Left ventricle myocardium inferior (tissue), 1 donor: ENCODE measurements around the gene NRROS. TPM values are rescaled to one million over a fixed set of nuclear protein-coding genes. Genes with fewer than 3 reads are reported as not detected.
"Not testable (repeated sequence)": the region's sequence is repeated elsewhere in the genome, so short reads cannot be mapped to it uniquely, and the experiment has no call there.

ENCODE experiments used
- DNase-seq: peaks from one replicate; pipeline ENCODE4 v3.0.0-alpha.2; 2020
- H3K27ac ChIP-seq: fragments of 200-600 bp; replicated peaks from 2 replicates; pipeline ENCODE4 v1.8.0; 2021
- H3K27me3 ChIP-seq: fragments of 200-600 bp; 2 replicates; pipeline ENCODE4 v1.8.0; 2021; ENCODE audit warnings: low read depth
- H3K36me3 ChIP-seq: fragments of 200-600 bp; 2 replicates; pipeline ENCODE4 v1.8.0; 2021
- H3K4me1 ChIP-seq: fragments of 200-600 bp; 2 replicates; pipeline ENCODE4 v1.8.0; 2021
- H3K4me3 ChIP-seq: fragments of 200-600 bp; 2 replicates; pipeline ENCODE4 v1.8.0; 2021; ENCODE audit warnings: mild to moderate bottlenecking, moderate library complexity
- H3K9me3 ChIP-seq: fragments of 200-600 bp; replicated peaks from 2 replicates; pipeline ENCODE4 v1.8.0; 2021
- intact Hi-C: fragments of 100-400 bp; cut with micrococcal nuclease; formaldehyde crosslinking; loops from one replicate; pipeline ENCODE4 v1.11.0; 2022
- long read RNA-seq: library from polyadenylated mRNA; unstranded; transcript quantifications from one replicate; pipeline ENCODE4 v2.0.0, GENCODE V29; 2021
- total RNA-seq: library from RNA; stranded (reverse); fragmentation: NEBNext Ultra II Directional; extraction: Animal tissue kit (Norgen Biotek cat#: 25700); gene quantifications from one replicate; pipeline ENCODE4 v1.2.1, GENCODE V29; 2021
- TF ChIP-seq, protein P1 (sequence below): fragments of 200-600 bp; IDR thresholded peaks from 2 replicates; pipeline ENCODE4 v1.8.0; 2021; ENCODE audit warnings: antibody characterized with exemption, mild to moderate bottlenecking, borderline replicate concordance
- donor health status: DM: no; HTN: yes; CAD: no; lungs with severe emphysema.

NRROS gene
- total RNA-seq = 2.4 TPM
- long read RNA-seq = 0 reads

DNA sequence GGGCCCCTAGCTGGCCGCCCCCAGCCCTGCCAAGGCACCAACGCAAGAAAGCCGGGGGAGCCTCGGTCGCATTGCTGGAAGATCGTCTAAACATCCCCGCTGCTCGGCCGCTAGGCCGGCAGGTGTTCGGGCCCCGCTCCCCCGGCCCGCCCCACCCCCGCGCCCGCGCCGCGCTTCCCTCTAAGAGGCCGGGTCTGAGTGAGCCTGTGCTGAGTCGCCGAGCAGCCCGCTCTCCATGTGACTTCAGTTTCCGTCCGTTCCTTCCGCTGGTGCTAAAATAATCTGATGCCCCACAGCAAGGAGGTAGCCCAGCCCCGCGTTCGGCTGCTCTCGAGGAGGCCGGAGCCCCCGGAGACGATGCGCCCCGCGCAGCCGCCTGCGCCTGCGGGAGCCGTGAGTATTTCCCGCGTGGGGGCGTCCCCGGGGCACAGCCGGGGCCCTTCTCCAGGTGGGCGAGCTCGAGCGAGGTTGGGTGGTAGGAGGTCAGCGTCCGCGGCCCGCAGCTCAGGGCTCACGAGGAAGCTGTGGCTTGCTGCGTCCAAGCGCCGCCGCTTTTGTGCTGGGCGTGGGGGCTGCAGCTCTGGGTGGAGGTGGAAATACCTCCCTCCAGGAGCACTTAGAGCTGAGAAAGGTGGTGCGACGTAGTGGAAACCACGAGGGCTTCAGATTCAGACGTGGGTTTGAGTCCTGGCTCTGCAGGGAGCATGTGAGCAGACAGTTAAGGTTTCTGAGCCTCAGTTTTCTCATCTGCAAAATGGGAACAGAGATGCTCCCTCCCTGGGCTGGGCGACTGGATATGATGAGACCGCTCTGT is at the start of gene NRROS:
TSS of gene NRROS (plus strand) at position 212 of the 814 bp plus-strand sequence. CDS start 14,846 bp downstream, outside the sequence.
- intact Hi-C loops = no loop called here
- H3K27me3 ChIP-seq = peaks cover 17% of the 10 kb centered on the region
- H3K4me1 ChIP-seq = peaks cover 29% of the 10 kb centered on the region
- TF ChIP-seq, protein P1, sequence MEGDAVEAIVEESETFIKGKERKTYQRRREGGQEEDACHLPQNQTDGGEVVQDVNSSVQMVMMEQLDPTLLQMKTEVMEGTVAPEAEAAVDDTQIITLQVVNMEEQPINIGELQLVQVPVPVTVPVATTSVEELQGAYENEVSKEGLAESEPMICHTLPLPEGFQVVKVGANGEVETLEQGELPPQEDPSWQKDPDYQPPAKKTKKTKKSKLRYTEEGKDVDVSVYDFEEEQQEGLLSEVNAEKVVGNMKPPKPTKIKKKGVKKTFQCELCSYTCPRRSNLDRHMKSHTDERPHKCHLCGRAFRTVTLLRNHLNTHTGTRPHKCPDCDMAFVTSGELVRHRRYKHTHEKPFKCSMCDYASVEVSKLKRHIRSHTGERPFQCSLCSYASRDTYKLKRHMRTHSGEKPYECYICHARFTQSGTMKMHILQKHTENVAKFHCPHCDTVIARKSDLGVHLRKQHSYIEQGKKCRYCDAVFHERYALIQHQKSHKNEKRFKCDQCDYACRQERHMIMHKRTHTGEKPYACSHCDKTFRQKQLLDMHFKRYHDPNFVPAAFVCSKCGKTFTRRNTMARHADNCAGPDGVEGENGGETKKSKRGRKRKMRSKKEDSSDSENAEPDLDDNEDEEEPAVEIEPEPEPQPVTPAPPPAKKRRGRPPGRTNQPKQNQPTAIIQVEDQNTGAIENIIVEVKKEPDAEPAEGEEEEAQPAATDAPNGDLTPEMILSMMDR = no peak
- H3K36me3 ChIP-seq = no peaks in the 10 kb centered on the region
- peak; percentile 74 for DNase-seq
- peak within 1 kb of the TSS; percentile 78 for H3K4me3 ChIP-seq
- H3K27ac ChIP-seq = peak within 1 kb of the TSS; percentile 88
- no peaks in the 10 kb centered on the region for H3K9me3 ChIP-seq

DNA sequence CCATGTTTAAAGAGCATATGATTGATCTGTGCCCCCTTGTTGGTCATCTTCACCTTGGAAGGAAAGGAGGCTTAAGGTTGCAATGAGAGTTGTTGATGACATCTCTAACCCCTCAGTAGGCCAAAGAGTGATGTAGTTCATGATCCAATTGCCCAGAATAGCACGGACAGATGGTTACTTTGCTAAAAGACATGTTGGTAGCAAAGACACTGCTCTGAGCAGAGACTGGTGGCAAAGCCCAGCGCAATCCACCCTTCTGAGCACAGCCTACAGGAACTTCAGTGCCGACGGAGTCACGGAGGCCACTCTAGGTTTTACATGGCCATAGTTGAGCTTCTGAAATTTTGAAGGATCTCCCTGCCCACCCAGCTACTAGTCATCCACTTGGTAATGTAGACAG is 49.2 kb upstream of the NRROS start:
- peaks cover 14% of the 10 kb centered on the region for H3K36me3 ChIP-seq
- H3K27me3 ChIP-seq = peaks cover 12% of the 10 kb centered on the region
- TF ChIP-seq, protein P1 = no peak
- no peaks in the 10 kb centered on the region for H3K4me1 ChIP-seq
- intact Hi-C loops = no loop called here
- no peak overlapping the region for H3K4me3 ChIP-seq
- H3K9me3 ChIP-seq = no peaks in the 10 kb centered on the region
- no peak for DNase-seq
- H3K27ac ChIP-seq = no peak overlapping the region

DNA sequence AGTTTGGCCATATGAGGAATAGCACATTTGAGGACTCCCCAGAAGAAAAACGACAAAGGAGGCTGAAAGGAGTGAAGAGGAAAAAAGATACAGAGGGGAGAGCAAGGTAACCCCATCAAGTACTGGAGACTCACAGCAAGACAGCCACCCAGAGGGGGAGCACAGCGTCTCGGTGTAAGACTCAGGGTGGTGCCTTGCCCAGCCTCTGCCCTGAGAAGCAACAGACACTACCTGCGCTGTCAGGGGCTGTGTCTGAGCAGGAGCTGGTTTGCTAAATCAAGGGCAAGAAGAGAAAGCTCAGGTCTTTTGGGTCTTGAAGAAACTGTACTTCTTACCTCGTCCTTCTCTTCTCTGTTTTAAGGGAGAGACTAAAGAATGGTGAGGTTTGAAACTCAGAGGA is 43.1 kb upstream of the NRROS start:
- no peaks in the 10 kb centered on the region for H3K36me3 ChIP-seq
- TF ChIP-seq, protein P1 = no peak
- peaks cover 39% of the 10 kb centered on the region for H3K27me3 ChIP-seq
- intact Hi-C loops = no loop called here
- H3K9me3 ChIP-seq = no peaks in the 10 kb centered on the region
- H3K4me1 ChIP-seq = no peaks in the 10 kb centered on the region
- H3K4me3 ChIP-seq = no peak overlapping the region
- DNase-seq = no peak
- H3K27ac ChIP-seq = no peak overlapping the region

DNA sequence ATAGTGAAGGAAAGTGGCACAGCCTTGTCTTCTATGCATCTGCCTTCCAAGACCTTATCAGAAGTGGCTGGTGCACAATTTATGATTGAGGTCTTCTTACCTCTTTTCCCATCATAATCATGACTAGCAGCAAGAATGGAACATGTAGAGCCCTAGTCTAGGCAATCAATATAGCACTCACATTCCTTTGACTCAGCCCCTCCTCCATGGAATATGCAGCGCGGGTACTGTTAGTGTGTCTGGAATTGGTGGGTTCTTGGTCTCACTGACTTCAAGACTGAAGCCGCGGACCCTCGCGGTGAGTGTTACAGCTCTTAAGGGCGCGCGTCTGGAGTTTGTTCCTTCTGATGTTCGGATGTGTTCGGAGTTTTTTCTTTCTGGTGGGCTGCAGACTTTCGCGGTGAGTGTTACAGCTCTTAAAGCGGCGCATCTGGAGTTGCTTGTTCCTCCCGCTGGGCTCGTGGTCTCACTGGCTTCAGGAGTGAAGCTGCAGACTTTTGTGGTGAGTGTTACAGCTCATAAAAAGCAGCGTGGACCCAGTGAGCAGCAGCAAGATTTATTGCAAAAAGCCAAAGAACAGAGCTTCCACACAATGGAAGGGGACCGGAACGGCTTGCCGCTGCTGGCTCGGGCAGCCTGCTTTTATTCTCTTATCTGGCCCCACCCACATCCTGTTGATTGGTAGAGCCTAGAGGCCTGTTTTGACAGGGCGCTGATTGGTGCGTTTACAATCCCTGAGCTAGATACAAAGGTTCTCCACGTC is 41.3 kb upstream of the NRROS start:
- DNase-seq, H3K4me1 ChIP-seq, intact Hi-C loops, H3K36me3 ChIP-seq, H3K9me3 ChIP-seq, H3K27ac ChIP-seq: not testable (repeated sequence)
- Histone ChIP-seq H3K27me3 (peaks cover 39% of the 10 kb centered on the region), H3K4me3 (peak overlapping the region; percentile 2)

DNA sequence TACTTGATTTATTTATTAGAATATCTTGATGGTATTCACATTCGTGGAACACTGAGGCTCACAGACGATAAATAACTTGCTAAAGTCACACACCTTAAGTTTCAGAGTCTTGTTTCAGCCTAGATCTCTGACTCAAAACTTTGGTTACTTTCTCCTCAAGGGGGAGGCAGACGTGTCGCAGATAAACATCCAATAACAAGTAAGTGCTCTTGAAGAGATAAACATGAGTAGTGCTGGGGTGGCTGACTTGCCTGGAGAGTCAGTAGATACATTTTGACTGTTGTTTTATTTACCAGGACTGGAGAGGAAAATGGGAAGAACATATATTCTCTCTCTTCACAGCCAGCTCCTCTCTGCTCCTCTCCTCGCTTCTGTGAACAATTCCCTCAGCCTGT is 39.8 kb upstream of the NRROS start:
- no peaks in the 10 kb centered on the region for H3K9me3 ChIP-seq
- no peaks in the 10 kb centered on the region for H3K36me3 ChIP-seq
- no peak for DNase-seq
- H3K4me3 ChIP-seq = no peak overlapping the region
- TF ChIP-seq, protein P1 = no peak
- H3K4me1 ChIP-seq = no peaks in the 10 kb centered on the region
- H3K27me3 ChIP-seq = peaks cover 32% of the 10 kb centered on the region
- no peak overlapping the region for H3K27ac ChIP-seq
- intact Hi-C loops = no loop called here

DNA sequence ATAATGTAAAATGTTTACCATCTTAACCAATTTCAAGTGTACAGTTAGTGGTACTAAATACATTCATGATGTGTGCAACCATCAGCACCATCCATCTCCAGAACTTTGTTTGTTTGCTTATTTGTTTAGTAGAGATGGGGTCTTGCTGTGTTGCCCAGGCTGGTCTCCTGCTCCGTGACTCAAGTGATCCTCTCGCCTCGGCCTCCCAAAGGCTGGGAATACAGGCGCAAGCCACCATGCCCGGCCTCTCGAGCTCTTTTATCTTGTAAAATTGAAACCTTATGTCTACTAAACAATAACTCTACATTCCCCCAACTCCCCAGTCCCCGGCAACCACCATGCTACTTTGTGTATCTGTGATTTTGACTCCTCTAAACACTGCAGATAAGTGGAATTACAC is 39.1 kb upstream of the NRROS start:
- intact Hi-C loops = no loop called here
- Histone ChIP-seq H3K4me1 (no peaks in the 10 kb centered on the region), H3K9me3 (no peaks in the 10 kb centered on the region), H3K27ac (no peak overlapping the region), H3K36me3 (no peaks in the 10 kb centered on the region), H3K27me3 (peaks cover 26% of the 10 kb centered on the region), H3K4me3 (no peak overlapping the region)
- no peak for DNase-seq
- TF ChIP-seq, protein P1 = no peak
